H9 (cell line): ENCODE measurements around the gene TOP3B. TPM values are rescaled to one million over a fixed set of nuclear protein-coding genes. Genes with fewer than 3 reads are reported as not detected.
A peak's percentile ranks its signal among the peaks of the same experiment; 100 is the strongest.
"Not testable (repeated sequence)": the region's sequence is repeated elsewhere in the genome, so short reads cannot be mapped to it uniquely, and the experiment has no call there.

ENCODE experiments used
- DNase-seq: peaks from one replicate; pipeline ENCODE4 v3.0.0-alpha.2; 2017
- H2AFZ ChIP-seq: one replicate; pipeline ENCODE4 v1.6.1; 2013; ENCODE audit warnings: mild to moderate bottlenecking, low read length, control low read depth, moderate library complexity
- H2AK5ac ChIP-seq: 2 replicates; pipeline ENCODE4 v1.6.1; 2013; ENCODE audit warnings: low read length, control low read depth, mixed read lengths; ENCODE audit not compliant: insufficient read length
- H2BK120ac ChIP-seq: one replicate; pipeline ENCODE4 v1.6.1; 2013; ENCODE audit warnings: low read depth, mild to moderate bottlenecking, low read length, control low read depth, inconsistent platforms; ENCODE audit not compliant: poor library complexity, severe bottlenecking
- H2BK12ac ChIP-seq: 2 replicates; pipeline ENCODE4 v1.6.1; 2013; ENCODE audit warnings: low read length, control low read depth, mixed read lengths, low read depth; ENCODE audit not compliant: insufficient read length
- H2BK15ac ChIP-seq: 2 replicates; pipeline ENCODE4 v1.6.1; 2013; ENCODE audit warnings: low read depth, low read length, control low read depth
- H2BK20ac ChIP-seq: one replicate; pipeline ENCODE4 v1.6.1; 2013; ENCODE audit warnings: low read depth, mild to moderate bottlenecking, low read length, control low read depth, inconsistent platforms; ENCODE audit not compliant: poor library complexity, severe bottlenecking
- H2BK5ac ChIP-seq: 2 replicates; pipeline ENCODE4 v1.6.1; 2013; ENCODE audit warnings: low read length, control low read depth, mixed read lengths; ENCODE audit not compliant: insufficient read length
- H3K14ac ChIP-seq: 2 replicates; pipeline ENCODE4 v1.6.1; 2013; ENCODE audit warnings: low read length, control low read depth; ENCODE audit not compliant: insufficient read depth
- H3K18ac ChIP-seq: 2 replicates; pipeline ENCODE4 v1.6.1; 2013; ENCODE audit warnings: low read depth, mild to moderate bottlenecking, mixed read lengths, low read length, control low read depth; ENCODE audit not compliant: insufficient read length
- H3K23ac ChIP-seq: 2 replicates; pipeline ENCODE4 v1.6.1; 2013; ENCODE audit warnings: low read length, control low read depth, mixed read lengths, low read depth; ENCODE audit not compliant: insufficient read length
- H3K23me2 ChIP-seq: 2 replicates; pipeline ENCODE4 v1.6.1; 2013; ENCODE audit warnings: low read depth, mild to moderate bottlenecking, mixed read lengths, low read length, control low read depth; ENCODE audit not compliant: insufficient read length, poor library complexity, severe bottlenecking
- H3K27ac ChIP-seq: 2 replicates; pipeline ENCODE4 v1.5.1; 2013; ENCODE audit warnings: low read length, control low read depth, mixed read lengths, low read depth; ENCODE audit not compliant: insufficient read length
- H3K27me3 ChIP-seq: 2 replicates; pipeline ENCODE4 v1.6.1; 2013; ENCODE audit warnings: low read length, control low read depth, inconsistent platforms; ENCODE audit not compliant: insufficient read depth
- H3K4ac ChIP-seq: 2 replicates; pipeline ENCODE4 v1.6.1; 2013; ENCODE audit warnings: low read depth, mild to moderate bottlenecking, control low read depth, inconsistent platforms, low read length, moderate library complexity
- H3K4me1 ChIP-seq: 2 replicates; pipeline ENCODE4 v1.6.1; 2013; ENCODE audit warnings: low read length, control low read depth, inconsistent platforms; ENCODE audit not compliant: insufficient read depth
- H3K4me2 ChIP-seq: 2 replicates; pipeline ENCODE4 v1.6.1; 2013; ENCODE audit warnings: low read length, control low read depth, mixed read lengths; ENCODE audit not compliant: insufficient read length, insufficient read depth
- H3K56ac ChIP-seq: 2 replicates; pipeline ENCODE4 v1.6.1; 2013; ENCODE audit warnings: low read depth, mild to moderate bottlenecking, mixed read lengths, low read length, control low read depth; ENCODE audit not compliant: insufficient read length
- H3K79me1 ChIP-seq: 2 replicates; pipeline ENCODE4 v1.6.1; 2013; ENCODE audit warnings: low read depth, mild to moderate bottlenecking, moderate library complexity, low read length, control low read depth, inconsistent platforms; ENCODE audit not compliant: insufficient read depth, poor library complexity, severe bottlenecking
- H3K79me2 ChIP-seq: 2 replicates; pipeline ENCODE4 v1.6.1; 2013; ENCODE audit warnings: low read length, control low read depth, inconsistent platforms; ENCODE audit not compliant: insufficient read depth
- H3K9ac ChIP-seq: 2 replicates; pipeline ENCODE4 v1.6.1; 2013; ENCODE audit warnings: low read length, control low read depth, mixed read lengths; ENCODE audit not compliant: insufficient read length; ENCODE audit errors: extremely low read depth
- H3K9me3 ChIP-seq: one replicate; pipeline ENCODE4 v1.6.1; 2013; ENCODE audit warnings: low read depth, low read length, inconsistent platforms; ENCODE audit not compliant: control insufficient read depth
- H3T11ph ChIP-seq: one replicate; pipeline ENCODE4 v1.6.1; 2013; ENCODE audit warnings: mild to moderate bottlenecking, low read length, control low read depth, inconsistent platforms
- H4K20me1 ChIP-seq: one replicate; pipeline ENCODE4 v1.6.1; 2013; ENCODE audit not compliant: control insufficient read depth, insufficient read length, insufficient read depth
- H4K5ac ChIP-seq: 2 replicates; pipeline ENCODE4 v1.6.1; 2013; ENCODE audit warnings: low read depth, mild to moderate bottlenecking, mixed read lengths, low read length, control low read depth; ENCODE audit not compliant: insufficient read length
- H4K8ac ChIP-seq: replicated peaks from 2 replicates; pipeline ENCODE4 v1.6.1; 2013; ENCODE audit warnings: low read length, control low read depth, mixed read lengths, low read depth; ENCODE audit not compliant: insufficient read length
- H4K91ac ChIP-seq: 2 replicates; pipeline ENCODE4 v1.6.1; 2013; ENCODE audit warnings: low read depth, mild to moderate bottlenecking, moderate library complexity, mixed read lengths, low read length, control low read depth; ENCODE audit not compliant: insufficient read length
- H3K27ac Mint-ChIP-seq, 3 experiments: 2 replicates in 2 of 3; 3 replicates in 1 of 3; pipeline ENCODE4 v1.8.0; 2020 to 2021; ENCODE audit warnings: mixed read lengths in 3 of 3, mild to moderate bottlenecking in 1 of 3, moderate library complexity in 1 of 3
- H3K27me3 Mint-ChIP-seq: 2 replicates; pipeline ENCODE4 v1.8.0; 2021; ENCODE audit warnings: low read depth, mild to moderate bottlenecking, moderate library complexity, mixed read lengths
- H3K36me3 Mint-ChIP-seq, 3 experiments: 2 replicates in 2 of 3; 3 replicates in 1 of 3; pipeline ENCODE4 v1.8.0; 2020 to 2021; ENCODE audit warnings: low read depth in 3 of 3, mixed read lengths in 3 of 3; ENCODE audit not compliant: insufficient read depth in 1 of 3
- H3K4me1 Mint-ChIP-seq, 2 experiments: 2 replicates each; pipeline ENCODE4 v1.8.0; 2020; ENCODE audit warnings: mixed read lengths in 2 of 2
- H3K4me3 Mint-ChIP-seq, 2 experiments: 2 replicates in 1 of 2; 3 replicates in 1 of 2; pipeline ENCODE4 v1.8.0; 2020 to 2021; ENCODE audit warnings: mild to moderate bottlenecking in 2 of 2, mixed read lengths in 2 of 2, moderate library complexity in 1 of 2
- H3K9me3 Mint-ChIP-seq, 2 experiments: 2 replicates in 1 of 2; 3 replicates in 1 of 2; pipeline ENCODE4 v1.8.0; 2020; ENCODE audit warnings: mild to moderate bottlenecking in 2 of 2, mixed read lengths in 2 of 2, moderate library complexity in 1 of 2
- WGBS: extraction: QIAGEN DNeasy Blood & Tissue Kit; methylation state at CpG from one replicate; pipeline ENCODE4 v1.1.7; 2013; ENCODE audit warnings: missing lambda C conversion rate, low lambda C conversion rate, mixed read lengths; ENCODE audit not compliant: insufficient read length; ENCODE audit errors: extremely low coverage; 5-methylcytosine and 5-hydroxymethylcytosine counted together
- total RNA-seq: library from RNA; stranded (reverse); gene quantifications from 2 replicates; pipeline ENCODE4 v1.2.1, GENCODE V29; 2021
- TF ChIP-seq, protein P1 (sequence below): fragments of 200-600 bp; sonication (generic); conservative IDR thresholded peaks from 3 replicates; pipeline ENCODE4 v1.8.0; 2021; ENCODE audit warnings: antibody characterized with exemption, mild to moderate bottlenecking

TOP3B gene
- total RNA-seq, 1 experiment from 2014 or later: 55.2 TPM

DNA sequence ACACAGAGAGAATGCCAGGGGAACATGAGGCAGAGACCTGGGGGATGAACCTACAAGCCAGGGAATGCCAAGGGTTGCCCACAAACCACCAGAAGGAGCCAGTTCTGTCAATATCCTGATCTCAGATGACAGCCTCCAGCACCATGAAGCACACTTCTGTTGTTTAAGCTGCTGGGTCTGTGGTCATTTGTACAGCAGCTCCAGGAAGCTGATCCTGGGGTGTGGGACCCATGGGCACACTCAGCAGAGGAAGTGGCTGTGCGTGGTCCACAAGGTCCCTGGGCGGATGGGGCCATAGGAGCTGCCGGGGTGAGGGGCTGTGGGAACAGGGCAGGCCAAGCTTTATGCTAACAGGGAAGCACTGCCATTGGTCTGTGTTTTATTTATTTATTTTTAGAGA, 42.1 kb downstream of the TOP3B start:
- H3K79me1 ChIP-seq: no peaks in the 10 kb centered on the region
- Mint-ChIP-seq H3K27me3 (no peaks in the 10 kb centered on the region; the same call in 1 of the 2 replicates), H3K36me3 (peaks cover 7 to 24% (median 16%) of the 10 kb centered on the region in 3 experiments), H3K4me3 (no peak overlapping the region), H3K4me1 (peaks cover 2 to 8% of the 10 kb centered on the region in 2 experiments), H3K27ac (peak overlapping the region in 1 of 3 experiments; percentile 85; a peak in 1 of 7 replicates), H3K9me3 (no peaks in the 10 kb centered on the region)
- no peak overlapping the region for H3K4ac ChIP-seq
- H4K20me1 ChIP-seq: peaks cover 2% of the 10 kb centered on the region
- no peak overlapping the region for H4K5ac ChIP-seq
- no peak overlapping the region for H3K56ac ChIP-seq
- H3T11ph ChIP-seq: no peak overlapping the region
- H3K79me2 ChIP-seq: no peaks in the 10 kb centered on the region
- no peak overlapping the region for H2BK15ac ChIP-seq
- H3K9me3 ChIP-seq: no peaks in the 10 kb centered on the region
- H2BK120ac ChIP-seq: no peak overlapping the region
- H2BK12ac ChIP-seq: no peak overlapping the region
- H3K14ac ChIP-seq: no peak overlapping the region
- H4K8ac ChIP-seq: no peak overlapping the region
- no peak overlapping the region for H2BK20ac ChIP-seq
- H3K27ac ChIP-seq: no peak overlapping the region
- H2BK5ac ChIP-seq: no peak overlapping the region
- no peak overlapping the region for H3K18ac ChIP-seq
- no peak overlapping the region for H2AFZ ChIP-seq
- H3K4me2 ChIP-seq: no peak overlapping the region
- H3K4me1 ChIP-seq: no peaks in the 10 kb centered on the region
- H3K23me2 ChIP-seq: peaks cover 4% of the 10 kb centered on the region
- WGBS: no CpG with 5 or more reads among the region's 3 CpGs
- TF ChIP-seq, protein P1, sequence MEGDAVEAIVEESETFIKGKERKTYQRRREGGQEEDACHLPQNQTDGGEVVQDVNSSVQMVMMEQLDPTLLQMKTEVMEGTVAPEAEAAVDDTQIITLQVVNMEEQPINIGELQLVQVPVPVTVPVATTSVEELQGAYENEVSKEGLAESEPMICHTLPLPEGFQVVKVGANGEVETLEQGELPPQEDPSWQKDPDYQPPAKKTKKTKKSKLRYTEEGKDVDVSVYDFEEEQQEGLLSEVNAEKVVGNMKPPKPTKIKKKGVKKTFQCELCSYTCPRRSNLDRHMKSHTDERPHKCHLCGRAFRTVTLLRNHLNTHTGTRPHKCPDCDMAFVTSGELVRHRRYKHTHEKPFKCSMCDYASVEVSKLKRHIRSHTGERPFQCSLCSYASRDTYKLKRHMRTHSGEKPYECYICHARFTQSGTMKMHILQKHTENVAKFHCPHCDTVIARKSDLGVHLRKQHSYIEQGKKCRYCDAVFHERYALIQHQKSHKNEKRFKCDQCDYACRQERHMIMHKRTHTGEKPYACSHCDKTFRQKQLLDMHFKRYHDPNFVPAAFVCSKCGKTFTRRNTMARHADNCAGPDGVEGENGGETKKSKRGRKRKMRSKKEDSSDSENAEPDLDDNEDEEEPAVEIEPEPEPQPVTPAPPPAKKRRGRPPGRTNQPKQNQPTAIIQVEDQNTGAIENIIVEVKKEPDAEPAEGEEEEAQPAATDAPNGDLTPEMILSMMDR: no peak
- H3K27me3 ChIP-seq: no peaks in the 10 kb centered on the region
- no peak for DNase-seq
- no peak overlapping the region for H3K23ac ChIP-seq
- H3K9ac ChIP-seq: no peak overlapping the region
- no peak overlapping the region for H4K91ac ChIP-seq
- H2AK5ac ChIP-seq: no peak overlapping the region

- not testable (repeated sequence) for H3K27me3 Mint-ChIP-seq, H2BK120ac ChIP-seq, H3K4me1 ChIP-seq, H3K4ac ChIP-seq, H2AK5ac ChIP-seq, H3K56ac ChIP-seq, H3T11ph ChIP-seq, H3K18ac ChIP-seq, H2BK5ac ChIP-seq, H3K27ac ChIP-seq, H3K4me2 ChIP-seq, H2AFZ ChIP-seq, H4K91ac ChIP-seq, H2BK20ac ChIP-seq, H3K23ac ChIP-seq, H4K20me1 ChIP-seq, H3K14ac ChIP-seq, H3K9ac ChIP-seq, H3K27me3 ChIP-seq, H3K9me3 ChIP-seq, H3K4me3 Mint-ChIP-seq, H3K9me3 Mint-ChIP-seq, H3K4me1 Mint-ChIP-seq, H2BK12ac ChIP-seq, H3K79me2 ChIP-seq, H2BK15ac ChIP-seq, H3K79me1 ChIP-seq, H3K23me2 ChIP-seq, H4K8ac ChIP-seq, DNase-seq, H4K5ac ChIP-seq
- Mint-ChIP-seq H3K27ac (0 out of 7 replicates have a peak overlapping the region, but pooled peaks of 1 of the 3 experiments have one; percentile 40), H3K36me3 (peaks cover 7 to 18% (median 10%) of the 10 kb centered on the region in 3 experiments; a peak in 6 of 7 replicates)
- no CpG with 5 or more reads among the region's 5 CpGs for WGBS
These were observed 42.7 kb downstream of the TOP3B start for GRCh38 chr22:21939935-21940334.
